ENCODE results near the gene TPST2. TPM values are rescaled to one million over a fixed set of nuclear protein-coding genes. Genes with fewer than 3 reads are reported as not detected.

Gene TPST2
- total RNA-seq, 1 experiment from 2014 or later, result 11.8 TPM

DNA sequence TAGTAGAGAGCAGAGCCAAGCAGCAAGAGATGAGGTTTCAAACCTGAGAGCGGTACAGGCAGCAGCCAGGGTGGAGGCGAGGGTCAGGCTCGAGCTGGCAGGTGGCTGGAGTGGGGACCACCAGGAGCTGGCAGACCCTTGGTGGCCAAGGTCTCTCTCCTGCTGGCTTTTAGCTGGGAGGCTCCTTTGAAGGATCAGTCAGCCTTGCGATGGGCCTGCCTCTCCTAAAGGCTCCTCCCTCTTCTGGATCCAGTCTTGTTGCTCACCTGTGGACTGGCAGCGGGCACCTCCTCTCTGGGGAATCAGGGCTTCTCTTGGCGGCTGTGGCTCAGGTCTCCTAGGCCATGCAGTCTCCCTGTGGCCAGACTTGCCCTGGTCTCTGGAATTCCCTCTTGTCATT lies 24.8 kb downstream of the TPST2 start:
- no peaks in the 10 kb centered on the region for H3K36me3 Mint-ChIP-seq (ENCODE audit: insufficient read depth, unreplicated experiment)
- CTCF ChIA-PET, result no interaction called here
- H3K27ac Mint-ChIP-seq (ENCODE audit: unreplicated experiment), result no peak overlapping the region
- no peaks in the 10 kb centered on the region for H3K9me3 Mint-ChIP-seq (ENCODE audit: low read depth, unreplicated experiment)
- no peaks in the 10 kb centered on the region for H3K4me1 Mint-ChIP-seq (ENCODE audit: low read depth, unreplicated experiment)
- H3K4me3 Mint-ChIP-seq (ENCODE audit: low read depth, unreplicated experiment), result no peak overlapping the region
- TF ChIP-seq, protein P1, sequence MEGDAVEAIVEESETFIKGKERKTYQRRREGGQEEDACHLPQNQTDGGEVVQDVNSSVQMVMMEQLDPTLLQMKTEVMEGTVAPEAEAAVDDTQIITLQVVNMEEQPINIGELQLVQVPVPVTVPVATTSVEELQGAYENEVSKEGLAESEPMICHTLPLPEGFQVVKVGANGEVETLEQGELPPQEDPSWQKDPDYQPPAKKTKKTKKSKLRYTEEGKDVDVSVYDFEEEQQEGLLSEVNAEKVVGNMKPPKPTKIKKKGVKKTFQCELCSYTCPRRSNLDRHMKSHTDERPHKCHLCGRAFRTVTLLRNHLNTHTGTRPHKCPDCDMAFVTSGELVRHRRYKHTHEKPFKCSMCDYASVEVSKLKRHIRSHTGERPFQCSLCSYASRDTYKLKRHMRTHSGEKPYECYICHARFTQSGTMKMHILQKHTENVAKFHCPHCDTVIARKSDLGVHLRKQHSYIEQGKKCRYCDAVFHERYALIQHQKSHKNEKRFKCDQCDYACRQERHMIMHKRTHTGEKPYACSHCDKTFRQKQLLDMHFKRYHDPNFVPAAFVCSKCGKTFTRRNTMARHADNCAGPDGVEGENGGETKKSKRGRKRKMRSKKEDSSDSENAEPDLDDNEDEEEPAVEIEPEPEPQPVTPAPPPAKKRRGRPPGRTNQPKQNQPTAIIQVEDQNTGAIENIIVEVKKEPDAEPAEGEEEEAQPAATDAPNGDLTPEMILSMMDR (IDR thresholded peaks at IDR 0.05; ENCODE audit: unreplicated experiment), result no peak
- intact Hi-C loops (cut with micrococcal nuclease; ENCODE audit: unreplicated experiment), result no loop called here
- no peaks in the 10 kb centered on the region for H3K27me3 Mint-ChIP-seq (ENCODE audit: unreplicated experiment)
- no TSS peak for BruUV-seq (replicated peaks)
- no peak for DNase-seq

DNA sequence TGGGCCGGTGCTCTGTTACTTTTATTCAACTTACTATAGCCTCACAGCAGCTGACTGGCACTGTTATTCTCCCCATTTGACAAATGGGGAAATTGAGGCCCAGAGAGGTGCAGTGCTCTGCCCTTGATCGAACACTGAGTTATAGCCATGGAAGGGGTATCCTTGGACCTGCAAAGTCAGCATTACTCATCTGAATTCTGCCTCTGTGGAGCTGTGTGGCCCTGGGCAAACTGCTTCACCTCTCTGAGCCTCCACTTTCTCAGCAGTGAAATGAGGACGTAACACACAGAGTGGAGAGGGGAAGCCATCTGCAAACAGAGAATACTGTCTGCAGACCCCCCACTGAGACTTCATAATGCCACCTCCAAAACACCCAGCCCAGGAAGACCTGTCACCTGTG lies 25.3 kb downstream of the TPST2 start:
- no peak for DNase-seq
- BruUV-seq (replicated peaks), result no TSS peak
- Mint-ChIP-seq H3K9me3 (ENCODE audit: low read depth, unreplicated experiment) (no peaks in the 10 kb centered on the region), H3K4me1 (ENCODE audit: low read depth, unreplicated experiment) (no peaks in the 10 kb centered on the region), H3K4me3 (ENCODE audit: low read depth, unreplicated experiment) (no peak overlapping the region), H3K27ac (ENCODE audit: unreplicated experiment) (no peak overlapping the region), H3K27me3 (ENCODE audit: unreplicated experiment) (no peaks in the 10 kb centered on the region), H3K36me3 (ENCODE audit: insufficient read depth, unreplicated experiment) (no peaks in the 10 kb centered on the region)
- CTCF ChIA-PET, result no interaction called here
- TF ChIP-seq, protein P1 (IDR thresholded peaks at IDR 0.05; ENCODE audit: unreplicated experiment), result no peak
- intact Hi-C loops (cut with micrococcal nuclease; ENCODE audit: unreplicated experiment), result no loop called here

- no peak overlapping the region for H3K27ac Mint-ChIP-seq (ENCODE audit: unreplicated experiment)
- CTCF ChIA-PET, result no interaction called here
- no peak for DNase-seq
These were observed 25.8 kb downstream of the TPST2 start for GRCh38 chr22:26564181-26564580.

DNA sequence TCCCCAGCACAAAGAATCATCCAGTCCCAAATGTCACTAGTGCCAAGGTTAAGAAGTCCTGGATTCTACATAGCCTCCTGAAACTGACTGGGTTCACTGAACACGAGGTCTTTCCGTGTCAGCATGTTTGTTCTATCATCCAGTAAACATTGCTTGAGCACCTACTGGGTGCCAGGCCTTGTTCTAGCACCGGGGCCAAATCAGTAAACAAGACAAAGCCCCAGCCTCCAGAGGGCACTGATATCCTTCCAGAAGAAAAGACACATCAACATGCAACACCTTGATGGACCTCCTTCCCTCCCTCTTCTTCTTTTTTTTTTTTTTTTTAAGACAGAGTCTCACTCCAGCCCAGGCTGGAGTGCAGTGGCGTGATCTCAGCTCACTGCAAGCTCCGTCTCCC lies 26.9 kb downstream of the TPST2 start:
- no TSS peak for BruUV-seq (replicated peaks)
- Mint-ChIP-seq H3K27ac (ENCODE audit: unreplicated experiment) (no peak overlapping the region), H3K9me3 (ENCODE audit: low read depth, unreplicated experiment) (no peaks in the 10 kb centered on the region), H3K4me3 (ENCODE audit: low read depth, unreplicated experiment) (no peak overlapping the region), H3K4me1 (ENCODE audit: low read depth, unreplicated experiment) (no peaks in the 10 kb centered on the region), H3K36me3 (ENCODE audit: insufficient read depth, unreplicated experiment) (no peaks in the 10 kb centered on the region), H3K27me3 (ENCODE audit: unreplicated experiment) (no peaks in the 10 kb centered on the region)
- intact Hi-C loops (cut with micrococcal nuclease; ENCODE audit: unreplicated experiment), result no loop called here
- TF ChIP-seq, protein P1 (IDR thresholded peaks at IDR 0.05; ENCODE audit: unreplicated experiment), result no peak
- CTCF ChIA-PET, result interaction anchor here (0.6 kb wide), 2 partner anchors 12 to 33 kb away, joined by 3 read pairs; no protein-coding TSS in a partner anchor
- DNase-seq, result no peak

More at GRCh38 chr22:26564181-26564580, 25.8 kb downstream of the TPST2 start:
- no TSS peak for BruUV-seq (replicated peaks)
- Mint-ChIP-seq H3K36me3 (ENCODE audit: insufficient read depth, unreplicated experiment) (no peaks in the 10 kb centered on the region), H3K27me3 (ENCODE audit: unreplicated experiment) (no peaks in the 10 kb centered on the region), H3K4me1 (ENCODE audit: low read depth, unreplicated experiment) (no peaks in the 10 kb centered on the region), H3K4me3 (ENCODE audit: low read depth, unreplicated experiment) (no peak overlapping the region), H3K9me3 (ENCODE audit: low read depth, unreplicated experiment) (no peaks in the 10 kb centered on the region)
- intact Hi-C loops (cut with micrococcal nuclease; ENCODE audit: unreplicated experiment), result no loop called here
- TF ChIP-seq, protein P1 (IDR thresholded peaks at IDR 0.05; ENCODE audit: unreplicated experiment), result no peak

Measured in Calu3 (cell line).